Left lung (tissue), 10 donors: Measurements from ENCODE around the gene F2RL3. TPM values are rescaled to one million over a fixed set of nuclear protein-coding genes. Genes with fewer than 3 reads are reported as not detected.
A peak's percentile ranks its signal among the peaks of the same experiment; 100 is the strongest.

ENCODE experiments used
- ATAC-seq: fragments of 200-7000 bp; cut with Tn5 transposase; one replicate; pipeline ENCODE4 v1.9.1; 2020; ENCODE audit warnings: moderate library complexity
- DNase-seq, 4 donors: peaks; one replicate each; pipeline ENCODE4 v3.0.0-alpha.2; 2013 to 2020
- H3K27ac ChIP-seq, 2 donors: fragments of 200-600 bp; sonication (generic) in 1 of 2; one replicate each; pipeline versions ENCODE4 v1.5.0 to v1.8.0; 2020 to 2021
- H3K27me3 ChIP-seq, 2 donors: fragments of 200-600 bp; sonication (generic) in 1 of 2; one replicate each; pipeline versions ENCODE4 v1.5.0 to v1.8.0; 2020 to 2021
- H3K36me3 ChIP-seq, 2 donors: fragments of 200-600 bp; sonication (generic) in 1 of 2; one replicate each; pipeline versions ENCODE4 v1.5.0 to v1.8.0; 2020 to 2021
- H3K4me1 ChIP-seq, 2 donors: fragments of 200-600 bp; one replicate each; pipeline ENCODE4 v1.8.0; 2021
- H3K4me3 ChIP-seq, 2 donors: fragments of 200-600 bp; sonication (generic) in 1 of 2; one replicate each; pipeline versions ENCODE4 v1.5.0 to v1.8.0; 2020 to 2021; ENCODE audit warnings: mild to moderate bottlenecking in 1 of 2
- H3K9me3 ChIP-seq, 2 donors: fragments of 200-600 bp; sonication (generic) in 1 of 2; one replicate each; pipeline versions ENCODE4 v1.5.0 to v1.8.0; 2020 to 2021
- CTCF ChIP-seq, 2 donors: fragments of 200-600 bp; sonication (generic) in 1 of 2; IDR thresholded peaks; one replicate each; pipeline versions ENCODE4 v1.5.0 to v1.8.0; 2021; ENCODE audit warnings: antibody characterized with exemption in 2 of 2
- intact Hi-C, 2 donors: fragments of 100-400 bp; cut with DNase I; formaldehyde crosslinking; loops; one replicate each; pipeline versions ENCODE4 v1.11.2 to v1.14.2; 2022
- polyA plus RNA-seq, 6 donors: library from polyadenylated mRNA; unstranded; fragments of 120-200 nt; gene quantifications; one replicate each; pipeline ENCODE4 v1.2.1, GENCODE V29; 2013; ENCODE audit not compliant: insufficient read length in 6 of 6
- total RNA-seq, 2 donors: library from RNA; stranded (reverse); fragmentation: NEBNext Ultra II Directional; extraction: Animal tissue kit (Norgen Biotek cat#: 25700); gene quantifications; one replicate each; pipeline ENCODE4 v1.2.1, GENCODE V29; 2021
- donor health status: DM: no; HTN: yes; CAD: no.
- donor health status: DM: no; HTN: no; CAD: no.

Gene F2RL3
- total and polyA plus RNA-seq, 8 donors = 0.63 to 14.8 (median 1.4) TPM

- no peaks in the 10 kb centered on the region for H3K27me3 ChIP-seq
- H3K4me1 ChIP-seq = no peaks in the 10 kb centered on the region
- ATAC-seq = no peak
- DNase-seq = peak in 1 of 4 donors; percentile 4
- no peak overlapping the region for H3K27ac ChIP-seq
- intact Hi-C loops = no loop called here
- no peak overlapping the region for H3K4me3 ChIP-seq
- H3K36me3 ChIP-seq = peaks cover 0 to 4% of the 10 kb centered on the region in 2 donors
- TF ChIP-seq CTCF (IDR thresholded peaks at IDR 0.05) = no peak
- peaks cover 0 to 40% of the 10 kb centered on the region in 2 donors for H3K9me3 ChIP-seq
Observed at GRCh38 chr19:16915734-16916133, 26.9 kb downstream of the F2RL3 start.

- Histone ChIP-seq H3K36me3 (peaks cover 0 to 4% of the 10 kb centered on the region in 2 donors), H3K9me3 (peaks cover 0 to 32% of the 10 kb centered on the region in 2 donors), H3K4me3 (no peak overlapping the region), H3K4me1 (no peaks in the 10 kb centered on the region), H3K27me3 (no peaks in the 10 kb centered on the region), H3K27ac (no peak overlapping the region)
- DNase-seq = peak in 1 of 4 donors; percentile 13
- intact Hi-C loops = no loop called here
- TF ChIP-seq CTCF (IDR thresholded peaks at IDR 0.05) = no peak
- no peak for ATAC-seq
Observed at GRCh38 chr19:16917401-16917800, 28.6 kb downstream of the F2RL3 start.

GRCh38 chr19:16919496-16919895 lies 30.7 kb downstream of the F2RL3 start:
- no peak for DNase-seq
- no peak for ATAC-seq
- peaks cover 0 to 15% of the 10 kb centered on the region in 2 donors for H3K9me3 ChIP-seq
- no peak overlapping the region for H3K27ac ChIP-seq
- TF ChIP-seq CTCF (IDR thresholded peaks at IDR 0.05) = no peak
- intact Hi-C loops = no loop called here
- H3K4me3 ChIP-seq = no peak overlapping the region
- no peaks in the 10 kb centered on the region for H3K27me3 ChIP-seq
- H3K4me1 ChIP-seq = no peaks in the 10 kb centered on the region
- H3K36me3 ChIP-seq = no peaks in the 10 kb centered on the region

- H3K4me3 ChIP-seq = no peak overlapping the region
- no peak for ATAC-seq
Observed at GRCh38 chr19:16920816-16921529, 32.2 kb downstream of the F2RL3 start.

More at GRCh38 chr19:16920816-16921529, 32.2 kb downstream of the F2RL3 start:
- no peaks in the 10 kb centered on the region for H3K27me3 ChIP-seq
- H3K9me3 ChIP-seq = peaks cover 0 to 15% of the 10 kb centered on the region in 2 donors
- intact Hi-C loops = no loop called here
- TF ChIP-seq CTCF (IDR thresholded peaks at IDR 0.05) = no peak
- peak in 1 of 4 donors; percentile 44 for DNase-seq
- H3K4me1 ChIP-seq = no peaks in the 10 kb centered on the region
- no peaks in the 10 kb centered on the region for H3K36me3 ChIP-seq
- H3K27ac ChIP-seq = no peak overlapping the region
